ENCODE data around the gene DYNC2H1.
"Not testable (repeated sequence)": the region's sequence is repeated elsewhere in the genome, so short reads cannot be mapped to it uniquely, and the experiment has no call there.

DYNC2H1 gene

DNA sequence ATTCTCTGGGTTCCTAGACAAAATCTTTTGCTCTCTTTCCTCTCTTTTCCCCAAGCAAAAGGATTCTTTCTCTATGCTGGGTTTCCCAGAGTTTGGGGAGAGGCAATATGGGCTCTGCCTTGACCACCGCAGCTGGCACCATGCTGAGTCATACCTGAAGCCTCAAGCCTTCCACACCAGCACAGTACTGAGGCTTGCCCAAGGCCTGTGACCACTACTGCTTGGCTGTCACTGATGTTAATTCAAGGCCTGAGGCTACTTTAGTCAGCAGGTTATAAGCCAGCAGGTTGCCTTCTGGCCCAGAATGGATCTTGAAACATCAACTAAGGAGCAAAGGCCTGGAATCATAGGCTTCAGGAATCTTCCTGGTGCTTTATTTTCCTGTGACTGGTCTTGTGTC, 185.3 kb downstream of the DYNC2H1 start:
- no peak for DNase-seq

DNA sequence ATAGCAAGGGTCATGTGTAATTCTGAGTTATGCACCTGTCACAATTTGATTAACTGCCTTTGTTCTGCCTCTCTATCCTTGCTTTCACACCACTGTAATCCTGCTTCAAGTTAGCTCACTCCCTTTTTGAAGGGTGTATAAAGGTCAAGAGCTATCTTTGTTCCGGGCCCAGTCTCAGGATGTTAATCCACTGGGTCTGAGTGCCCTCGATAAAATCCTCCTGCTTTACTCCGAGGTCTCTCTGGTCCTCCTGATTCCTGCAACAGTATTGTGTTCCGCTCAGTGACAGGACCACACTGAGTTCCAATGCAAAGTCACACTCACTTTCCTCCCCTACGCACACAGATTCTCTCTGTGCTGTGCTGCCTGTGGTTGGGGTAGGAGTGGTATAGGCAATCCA, 186.5 kb downstream of the DYNC2H1 start:
- no peak for DNase-seq

DNA sequence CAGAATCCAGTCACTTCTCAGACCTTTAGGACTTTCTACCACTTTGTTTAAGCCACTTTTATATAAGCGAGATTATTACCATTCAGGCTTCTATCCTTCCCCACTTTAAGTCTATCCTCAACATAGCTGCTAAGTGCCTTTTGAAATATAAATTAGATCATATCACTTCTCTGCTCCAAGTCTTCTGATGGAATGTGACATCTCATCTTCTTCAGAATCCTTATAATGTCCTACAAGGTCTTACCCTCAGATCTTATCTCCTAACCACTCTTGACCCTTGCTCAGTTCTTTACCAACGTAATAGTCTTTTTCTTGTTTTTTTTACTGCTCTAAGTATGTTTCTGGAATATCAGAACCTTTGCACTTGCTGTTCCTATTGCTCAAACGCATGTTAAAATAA, 188.7 kb downstream of the DYNC2H1 start:
- DNase-seq: no peak

DNA sequence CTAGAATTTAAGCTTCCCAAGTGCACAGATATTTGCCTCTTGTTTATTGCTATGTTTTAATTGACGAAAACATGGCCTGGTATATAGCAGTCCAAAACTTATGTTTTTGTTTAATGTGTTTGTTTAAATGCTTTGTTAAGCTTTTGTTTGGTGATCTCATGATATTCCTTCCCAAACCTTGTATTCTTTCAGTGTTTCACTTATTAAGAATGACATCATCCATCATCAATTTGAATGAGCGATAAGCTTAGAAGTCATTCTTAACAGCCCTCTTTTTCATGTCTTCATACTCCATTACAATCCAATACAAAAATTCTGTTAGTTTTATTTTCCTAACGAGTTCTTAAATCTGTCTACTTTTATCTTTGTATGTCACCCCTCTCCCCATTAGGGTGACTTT, 206.0 kb downstream of the DYNC2H1 start:
- no peak for DNase-seq

DNA sequence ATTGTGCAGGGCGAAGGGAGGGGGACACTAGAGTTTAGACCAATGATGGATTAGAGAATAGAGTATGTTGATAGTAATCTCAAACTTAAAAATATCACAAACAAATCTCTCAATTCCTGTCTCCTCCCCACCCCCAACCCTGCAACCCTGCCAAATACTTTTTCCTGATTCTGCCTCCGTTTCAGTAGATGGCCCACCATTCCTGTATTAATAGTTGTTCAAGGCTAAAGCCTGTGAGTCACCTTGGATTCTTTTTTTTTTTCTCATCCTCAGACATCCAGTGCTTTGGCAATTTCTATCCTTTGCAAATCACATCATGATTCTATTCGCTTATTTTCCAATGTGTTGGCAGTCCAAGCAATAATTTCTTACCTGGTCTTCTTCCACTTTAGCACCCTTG, 207.9 kb downstream of the DYNC2H1 start:
- DNase-seq: no peak

DNA sequence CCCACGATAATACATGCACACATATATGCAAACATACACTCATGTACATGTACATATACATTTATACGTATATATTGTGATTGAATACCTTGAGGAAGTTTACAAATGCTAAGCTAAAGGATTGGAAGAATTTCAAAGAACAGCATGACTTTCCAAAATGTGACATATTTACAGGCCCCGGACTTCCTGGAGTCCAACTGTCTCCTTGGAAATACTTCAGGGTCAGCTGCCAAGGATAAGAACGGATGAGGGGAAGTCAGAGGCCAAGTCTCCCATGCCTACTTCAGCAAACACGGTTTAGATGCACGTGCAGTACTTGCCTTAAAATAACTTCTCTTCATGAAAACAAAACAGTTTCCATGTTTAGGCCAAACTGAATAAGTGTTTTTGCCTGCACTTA, 213.6 kb downstream of the DYNC2H1 start:
- DNase-seq: no peak

DNA sequence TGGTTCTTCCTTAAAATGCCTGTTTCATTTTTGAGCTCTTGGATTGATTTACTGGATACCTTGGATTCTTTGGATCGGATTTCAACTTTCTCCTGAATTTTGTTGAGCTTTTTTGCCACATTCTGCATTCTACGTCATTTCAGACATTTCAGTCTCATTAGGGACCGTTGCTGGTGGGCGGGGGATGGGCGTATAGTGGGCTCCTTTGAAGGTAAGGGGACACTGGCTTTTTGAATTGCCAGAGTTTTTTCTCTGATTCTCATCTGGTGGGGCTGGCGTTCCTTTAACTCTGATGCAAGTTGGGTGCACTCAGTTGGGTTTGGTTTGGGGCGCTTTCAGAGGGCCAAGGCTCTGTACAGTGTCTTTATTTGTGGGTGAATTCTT, 216.5 kb downstream of the DYNC2H1 start:
- DNase-seq: no peak

DNA sequence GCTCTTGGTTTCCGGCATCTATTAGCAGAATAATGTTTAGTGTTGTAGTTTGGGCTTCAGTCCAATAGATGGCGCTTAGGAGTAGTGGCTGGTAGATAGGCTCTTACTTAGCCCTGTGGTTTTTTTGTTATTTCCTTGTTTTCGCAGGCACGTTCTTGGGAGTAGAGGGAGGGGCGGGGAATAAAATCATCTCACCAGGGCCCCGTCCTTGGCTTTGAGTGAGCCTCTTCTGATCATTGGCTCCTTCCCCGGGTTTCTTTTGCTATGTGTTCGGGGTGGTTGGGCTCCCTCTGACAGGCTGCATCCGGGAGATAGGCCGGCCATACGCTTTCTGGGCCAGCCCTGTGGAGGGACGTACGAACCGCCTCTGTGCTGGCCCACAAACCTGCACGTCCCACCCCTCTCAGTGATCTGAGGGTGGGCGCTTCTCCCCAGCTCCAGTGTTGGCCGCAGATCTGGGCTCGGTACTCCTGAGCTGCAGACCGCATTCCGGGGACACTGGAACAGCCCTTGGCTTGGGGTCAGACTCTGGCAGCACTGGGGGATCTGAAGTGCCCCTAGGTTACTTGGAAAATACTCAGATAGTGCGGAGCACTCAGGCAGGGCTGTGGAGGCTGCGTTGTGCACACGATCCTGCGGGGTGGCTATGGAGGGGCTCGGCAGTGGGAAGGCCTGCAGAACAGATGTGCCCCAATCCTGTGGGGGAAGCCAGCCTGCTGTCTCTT, 217.0 kb downstream of the DYNC2H1 start:
- DNase-seq: peak in 2 of 5 donors; percentile 27 to 56

DNA sequence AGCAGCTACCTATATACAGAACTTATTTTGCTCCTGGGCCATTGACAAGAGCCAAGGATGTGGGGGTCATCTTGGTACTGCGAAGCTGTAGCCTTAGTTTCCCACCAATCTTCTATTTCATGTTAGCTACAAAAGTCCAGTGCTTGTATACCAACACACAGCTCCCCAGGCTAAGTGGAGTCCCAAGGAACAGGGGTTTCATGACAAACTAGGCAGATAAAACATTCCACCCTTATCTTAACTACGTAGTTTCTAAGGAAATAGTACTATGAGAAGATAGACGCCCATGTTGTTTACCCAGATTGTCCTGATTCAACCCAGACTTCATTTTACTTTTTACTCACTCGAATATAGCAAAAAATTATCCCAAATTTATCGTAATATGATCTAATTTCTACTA, 218.5 kb downstream of the DYNC2H1 start:
- no peak for DNase-seq

DNA sequence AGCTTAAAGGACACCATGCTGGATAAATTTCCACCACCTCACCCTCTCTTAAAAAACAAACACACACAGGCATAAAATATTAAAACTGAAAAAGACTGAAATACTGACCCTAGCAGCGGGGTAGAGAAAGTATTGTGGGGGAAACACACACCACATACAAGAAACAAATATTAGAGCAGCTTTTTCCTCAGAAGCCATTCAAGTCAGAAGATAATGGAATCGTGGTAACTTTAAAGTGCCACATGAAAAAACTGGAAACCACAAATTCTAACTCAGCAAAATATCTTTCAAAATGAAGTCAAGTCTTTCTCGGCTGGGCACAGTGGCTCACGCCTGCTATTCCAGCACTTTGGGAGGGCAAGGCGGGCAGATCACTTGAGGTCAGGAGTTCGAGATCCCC, 223.2 kb downstream of the DYNC2H1 start:
- no peak for DNase-seq

DNA sequence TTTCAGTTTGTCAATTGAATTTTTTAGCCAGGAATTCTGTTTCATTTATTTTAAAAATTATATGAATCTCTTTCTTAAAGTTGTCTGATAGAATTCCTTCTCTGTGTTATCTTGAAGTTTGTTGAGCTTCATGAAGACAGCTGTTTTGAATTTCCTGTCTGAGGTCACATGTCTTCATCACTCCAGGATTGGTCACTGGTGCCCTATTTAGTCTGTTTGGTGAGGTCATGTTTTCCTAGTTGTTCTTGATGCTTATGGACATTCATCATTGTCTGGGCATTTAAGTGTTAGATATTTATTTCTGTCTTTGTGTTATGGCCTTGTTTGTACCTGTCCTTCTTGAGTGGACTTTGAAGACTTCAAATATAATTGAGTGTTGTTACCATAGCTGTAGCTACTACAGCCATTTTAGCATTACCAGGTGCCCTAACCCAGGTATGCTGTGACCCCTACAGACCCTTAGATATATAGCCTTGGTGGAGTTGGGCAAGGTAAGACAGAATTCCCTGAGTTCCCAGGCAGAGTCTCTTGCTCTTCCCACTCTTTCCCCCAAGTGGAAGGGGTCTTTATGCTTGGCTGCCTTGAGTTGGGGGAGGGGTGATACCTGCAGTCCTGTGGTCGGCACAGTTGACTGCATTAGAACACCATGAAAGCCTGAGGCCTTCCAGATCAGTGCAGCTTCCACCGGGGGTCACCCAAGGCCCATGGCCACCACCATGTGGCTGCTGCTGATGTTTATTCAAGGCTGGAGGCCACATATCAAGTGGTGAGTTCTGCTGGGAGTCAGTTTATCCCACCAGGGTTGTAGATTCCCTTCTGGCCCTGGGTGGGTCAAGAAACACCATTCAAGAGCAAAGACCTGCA, 229.6 kb downstream of the DYNC2H1 start:
- DNase-seq: no peak

DNA sequence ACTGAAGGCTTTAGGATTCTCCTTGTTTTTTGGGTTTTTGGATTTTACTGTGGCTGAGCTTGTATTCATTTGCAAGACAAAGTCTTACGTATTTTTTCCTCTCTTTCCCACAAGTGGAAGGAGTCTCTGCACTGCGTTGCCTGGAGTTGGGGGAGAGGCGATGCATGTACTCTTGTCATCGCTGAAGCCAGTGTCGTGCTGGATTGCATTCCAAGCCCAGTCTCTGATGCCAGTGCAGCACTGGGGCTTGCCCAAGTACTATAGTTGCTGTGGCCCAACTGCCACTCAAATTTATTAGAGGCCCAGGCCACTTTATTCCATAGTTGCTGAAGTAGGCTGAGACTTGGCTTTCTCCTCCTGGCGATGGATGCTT, 230.2 kb downstream of the DYNC2H1 start:
- no peak for DNase-seq

DNA sequence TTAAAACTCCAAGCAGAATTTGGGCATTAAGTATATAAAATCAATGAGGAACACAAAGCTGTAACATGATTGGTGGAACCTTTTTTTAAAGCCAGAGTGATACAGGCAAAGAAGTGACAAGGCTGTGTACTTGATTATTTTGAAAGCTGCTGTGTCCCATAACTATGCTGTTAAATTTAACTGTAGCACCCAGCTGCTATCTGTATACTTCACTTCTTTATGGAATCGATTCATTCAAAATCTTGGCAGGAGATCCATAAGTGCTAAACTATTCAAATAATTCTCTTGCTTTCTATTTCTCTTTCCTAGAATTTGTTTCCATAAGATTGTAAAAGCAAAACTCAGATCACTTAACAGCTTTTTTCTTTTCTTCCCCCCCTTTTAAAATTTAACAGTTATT, 231.7 kb downstream of the DYNC2H1 start:
- DNase-seq: no peak

DNA sequence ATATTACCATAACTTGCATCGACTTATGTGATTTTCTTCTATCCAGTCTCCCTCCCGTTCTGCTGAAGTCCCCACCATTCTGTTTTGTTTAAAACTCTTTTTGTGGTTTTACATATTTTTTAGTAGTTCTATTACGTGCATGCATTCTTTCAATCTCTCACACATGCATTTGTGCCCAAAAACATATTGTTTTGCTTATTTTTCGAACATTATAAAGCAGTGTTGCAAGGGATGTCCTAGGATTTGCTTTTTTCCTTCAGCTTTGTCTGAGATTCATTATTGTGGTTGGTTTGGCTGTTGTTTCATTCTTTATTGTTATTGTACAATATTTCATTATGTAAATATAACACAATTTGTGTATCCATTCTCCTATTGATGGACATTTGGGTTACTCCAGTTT, 235.7 kb downstream of the DYNC2H1 start:
- no peak for DNase-seq

DNA sequence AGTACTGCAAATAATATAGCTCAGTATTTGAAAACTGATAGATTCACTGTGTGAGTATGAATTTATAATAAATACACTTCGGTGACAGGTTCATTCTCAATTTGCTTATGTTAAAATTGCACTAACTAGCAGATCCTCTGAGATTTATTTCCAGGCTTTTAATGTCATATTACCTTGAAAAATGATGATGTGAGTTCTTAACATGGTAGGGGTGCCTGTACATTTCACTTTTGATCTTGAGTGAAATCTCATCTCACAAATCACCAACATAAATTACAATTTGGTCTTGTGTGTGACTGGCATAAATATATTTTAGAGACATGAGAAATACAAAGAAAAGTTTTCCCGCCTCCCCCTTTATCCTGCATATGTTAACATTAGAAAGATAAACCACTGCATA, 240.4 kb downstream of the DYNC2H1 start:
- DNase-seq: no peak

DNA sequence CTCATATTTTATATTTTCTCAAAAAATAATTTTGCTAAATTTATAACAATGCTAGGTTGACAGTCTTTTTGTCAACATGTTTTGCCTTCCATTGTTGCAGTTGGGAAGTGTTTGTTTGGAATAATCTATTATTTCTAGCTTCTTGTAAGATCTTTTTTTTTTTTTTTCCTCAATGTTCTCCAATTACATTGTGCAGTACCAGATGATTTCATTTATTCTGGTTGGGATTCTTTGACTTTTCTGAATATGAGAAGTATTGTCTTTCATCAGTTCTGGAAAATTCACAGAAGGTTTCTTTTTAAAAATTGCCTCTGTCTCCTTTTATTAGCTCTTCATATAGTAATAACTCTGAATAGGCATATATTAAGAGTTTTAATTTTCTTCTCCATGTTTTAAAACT, 245.4 kb downstream of the DYNC2H1 start:
- no peak for DNase-seq

DNA sequence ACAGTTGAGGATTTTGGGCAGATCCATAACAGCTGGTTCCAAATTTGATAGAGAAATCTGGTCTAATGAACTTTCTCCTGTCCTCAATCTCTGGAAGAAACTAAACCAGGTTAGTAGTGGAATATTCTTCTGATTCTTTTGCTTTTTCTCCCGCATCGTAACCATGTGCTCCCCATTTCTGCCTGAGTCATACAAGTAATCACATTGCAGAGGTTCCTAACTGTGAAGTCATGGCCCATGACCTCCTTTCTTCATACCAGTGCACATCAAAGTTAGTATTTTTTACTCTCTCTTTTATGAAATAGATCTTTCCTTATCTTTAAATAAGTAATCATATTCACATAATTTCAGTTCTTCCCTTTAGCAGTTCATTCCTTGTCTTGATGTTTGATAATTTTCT, 249.0 kb downstream of the DYNC2H1 start:
- DNase-seq: no peak

DNA sequence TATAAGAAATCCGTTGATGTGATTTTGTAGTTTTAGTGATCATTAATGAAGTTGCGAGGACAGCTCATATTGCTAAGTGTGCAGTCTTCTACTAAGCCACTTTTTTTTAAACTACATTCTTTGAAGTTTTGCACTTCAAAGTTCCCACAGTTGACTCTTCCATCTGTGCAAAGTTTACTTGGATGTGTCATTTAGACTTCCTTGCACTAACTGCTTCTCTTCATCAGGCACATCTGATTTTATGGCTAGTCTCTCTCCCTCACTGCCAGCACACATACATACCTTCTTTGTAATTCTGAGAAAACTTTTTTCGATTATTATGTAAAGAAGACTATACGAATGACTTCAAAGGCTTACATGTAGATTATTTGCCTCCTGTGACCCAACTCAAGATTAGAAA, 250.0 kb downstream of the DYNC2H1 start:
- DNase-seq: no peak

DNA sequence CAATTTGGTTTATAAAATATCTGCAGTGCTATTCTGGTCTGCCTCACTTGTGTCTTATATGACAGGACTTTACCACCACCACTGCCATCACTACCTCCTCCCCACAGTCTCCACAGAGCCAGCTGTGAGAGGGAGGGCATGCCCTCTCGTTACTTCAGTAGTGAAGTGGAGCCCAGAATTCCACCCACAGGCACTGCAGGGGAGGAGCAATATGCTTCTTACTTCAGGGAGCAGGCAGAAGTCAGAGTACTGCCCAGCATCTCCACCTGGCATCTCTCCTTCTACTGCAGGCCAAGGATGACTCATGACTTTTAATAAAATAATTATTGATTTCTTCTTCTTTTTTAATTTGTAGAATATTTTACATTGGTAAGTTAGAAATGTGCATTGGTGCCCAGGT, 255.5 kb downstream of the DYNC2H1 start:
- DNase-seq: no peak

DNA sequence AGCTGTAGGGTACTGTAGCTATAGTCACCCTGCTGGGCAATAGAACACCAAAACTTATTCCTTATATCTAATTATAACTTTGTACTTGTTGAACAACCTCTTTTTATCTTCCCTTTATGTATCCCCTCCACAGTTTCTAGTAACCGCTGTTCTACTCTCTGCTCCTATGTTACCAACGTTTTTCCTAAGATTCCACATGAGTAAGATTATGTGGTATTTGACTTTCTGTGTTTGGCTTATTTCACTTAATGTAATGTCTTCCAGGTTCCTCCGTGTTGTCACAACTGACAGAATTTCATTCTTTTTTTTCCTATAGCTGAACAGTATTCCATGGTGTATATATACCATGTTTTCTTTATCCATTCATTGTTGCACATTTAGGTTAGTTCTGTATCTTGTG, 258.4 kb downstream of the DYNC2H1 start:
- no peak for DNase-seq

DNA sequence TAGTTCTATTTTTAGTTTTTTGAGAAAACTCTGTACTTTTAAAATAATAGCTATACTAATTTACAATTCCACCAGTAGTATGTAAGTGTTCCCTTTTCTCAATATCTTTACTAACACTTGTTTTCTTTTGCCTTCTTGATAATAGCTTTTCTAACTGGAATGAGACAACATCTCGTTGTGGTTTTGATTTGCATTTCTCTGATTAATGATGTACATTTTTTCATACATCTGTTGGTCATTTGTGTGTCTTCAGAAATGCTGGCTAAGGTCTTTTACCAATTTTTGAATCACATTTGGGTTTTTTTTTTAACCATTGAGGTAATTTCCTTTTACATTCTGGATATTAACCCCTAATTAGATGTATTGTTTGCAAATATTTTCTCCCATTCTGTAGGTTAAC, 258.9 kb downstream of the DYNC2H1 start:
- no peak for DNase-seq

DNA sequence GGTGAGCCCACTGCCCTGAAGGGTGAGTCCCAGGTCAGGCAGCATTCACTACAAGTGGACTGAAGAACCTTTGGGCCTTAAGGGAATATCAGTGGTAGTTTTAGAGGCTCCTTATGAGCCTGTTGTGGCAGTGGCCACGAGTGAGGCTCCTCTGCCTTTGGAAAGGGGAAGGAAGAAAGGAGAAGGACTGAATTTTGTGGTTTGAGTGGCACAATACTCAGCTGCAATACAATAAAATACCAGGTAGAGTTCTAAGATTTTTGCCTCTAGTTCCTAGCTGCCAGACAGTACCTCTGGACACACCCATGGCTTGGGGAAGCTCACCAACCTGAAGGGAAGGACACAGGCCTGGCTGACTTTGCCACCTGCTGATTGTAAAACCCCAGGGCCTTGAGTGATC, 260.9 kb downstream of the DYNC2H1 start:
- DNase-seq: no peak

DNA sequence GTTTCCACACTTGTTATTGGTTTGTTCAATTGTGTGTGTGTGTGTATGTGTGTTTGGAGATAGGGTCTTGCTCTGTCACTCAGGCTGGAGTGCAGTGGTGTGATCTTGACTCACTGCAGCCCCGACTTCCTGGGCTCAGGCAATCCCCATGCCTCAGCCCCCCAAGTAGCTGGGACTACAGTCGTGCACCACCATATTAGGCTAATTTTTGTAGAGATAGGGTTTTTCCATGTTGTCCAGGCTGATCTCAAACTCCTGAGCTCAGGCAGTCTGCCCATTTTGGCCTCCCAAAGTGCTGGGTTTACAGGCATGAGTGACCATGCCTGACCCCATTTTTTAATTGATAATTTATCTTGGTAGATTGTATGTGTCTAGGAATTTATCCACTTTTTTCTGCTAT, 263.7 kb downstream of the DYNC2H1 start:
- DNase-seq: no peak

DNA sequence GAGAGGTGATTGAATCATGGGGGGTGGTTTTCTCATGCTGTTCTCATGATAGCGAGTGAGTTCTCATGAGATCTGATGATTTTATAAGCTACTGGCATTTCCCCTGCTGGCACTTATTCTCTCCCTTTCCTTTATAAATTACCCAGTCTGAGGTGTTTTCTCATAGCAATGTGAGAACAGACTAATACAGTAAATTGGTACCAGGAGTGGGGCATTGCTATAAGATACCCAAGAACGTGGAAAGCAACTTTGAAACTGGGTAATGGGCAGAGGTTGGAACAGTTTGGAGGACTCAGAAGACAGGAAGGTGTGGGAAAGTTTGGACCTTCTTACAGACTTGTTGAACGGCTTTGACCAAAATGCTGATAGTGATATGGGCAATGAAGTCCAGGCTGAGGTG, 265.0 kb downstream of the DYNC2H1 start:
- not testable (repeated sequence) for DNase-seq

DNA sequence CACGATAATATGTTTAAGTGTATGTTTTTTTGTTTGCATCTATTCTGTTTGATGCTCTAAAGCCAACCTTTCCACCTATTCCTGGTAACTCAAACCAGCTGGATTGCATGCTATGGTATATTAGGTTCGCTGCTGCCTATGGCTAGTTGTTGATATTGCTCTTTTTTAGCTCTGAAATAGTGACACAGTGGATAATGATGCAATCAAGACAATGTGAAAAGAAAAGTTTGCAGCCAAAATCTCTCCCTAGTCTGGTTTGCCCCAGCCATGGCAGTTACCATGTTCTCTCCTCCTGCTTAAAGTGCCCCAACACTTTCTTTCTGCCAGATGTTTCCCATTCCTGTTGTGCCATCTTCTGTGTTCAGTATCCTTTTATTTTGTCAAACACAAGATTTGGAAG, 269.7 kb downstream of the DYNC2H1 start:
- no peak for DNase-seq
